Retinal pigment epithelial cell (primary cell): ENCODE results near the gene RTTN.
"Not testable (repeated sequence)": the region's sequence is repeated elsewhere in the genome, so short reads cannot be mapped to it uniquely, and the experiment has no call there.

Experiments used
- DNase-seq: peaks from one replicate; pipeline ENCODE4 v3.0.0-alpha.2; 2010; ENCODE audit warnings: low read depth
- H3K4me3 ChIP-seq: 2 replicates; pipeline ENCODE4 v1.5.1; 2011; ENCODE audit warnings: mild to moderate bottlenecking, low read length, control low read depth, moderate library complexity
- TF ChIP-seq, protein P1 (sequence below): conservative IDR thresholded peaks from 2 replicates; pipeline ENCODE4 v1.5.1; 2011; ENCODE audit warnings: low read depth, low read length, control low read depth, inconsistent platforms

The RTTN gene, protein sequence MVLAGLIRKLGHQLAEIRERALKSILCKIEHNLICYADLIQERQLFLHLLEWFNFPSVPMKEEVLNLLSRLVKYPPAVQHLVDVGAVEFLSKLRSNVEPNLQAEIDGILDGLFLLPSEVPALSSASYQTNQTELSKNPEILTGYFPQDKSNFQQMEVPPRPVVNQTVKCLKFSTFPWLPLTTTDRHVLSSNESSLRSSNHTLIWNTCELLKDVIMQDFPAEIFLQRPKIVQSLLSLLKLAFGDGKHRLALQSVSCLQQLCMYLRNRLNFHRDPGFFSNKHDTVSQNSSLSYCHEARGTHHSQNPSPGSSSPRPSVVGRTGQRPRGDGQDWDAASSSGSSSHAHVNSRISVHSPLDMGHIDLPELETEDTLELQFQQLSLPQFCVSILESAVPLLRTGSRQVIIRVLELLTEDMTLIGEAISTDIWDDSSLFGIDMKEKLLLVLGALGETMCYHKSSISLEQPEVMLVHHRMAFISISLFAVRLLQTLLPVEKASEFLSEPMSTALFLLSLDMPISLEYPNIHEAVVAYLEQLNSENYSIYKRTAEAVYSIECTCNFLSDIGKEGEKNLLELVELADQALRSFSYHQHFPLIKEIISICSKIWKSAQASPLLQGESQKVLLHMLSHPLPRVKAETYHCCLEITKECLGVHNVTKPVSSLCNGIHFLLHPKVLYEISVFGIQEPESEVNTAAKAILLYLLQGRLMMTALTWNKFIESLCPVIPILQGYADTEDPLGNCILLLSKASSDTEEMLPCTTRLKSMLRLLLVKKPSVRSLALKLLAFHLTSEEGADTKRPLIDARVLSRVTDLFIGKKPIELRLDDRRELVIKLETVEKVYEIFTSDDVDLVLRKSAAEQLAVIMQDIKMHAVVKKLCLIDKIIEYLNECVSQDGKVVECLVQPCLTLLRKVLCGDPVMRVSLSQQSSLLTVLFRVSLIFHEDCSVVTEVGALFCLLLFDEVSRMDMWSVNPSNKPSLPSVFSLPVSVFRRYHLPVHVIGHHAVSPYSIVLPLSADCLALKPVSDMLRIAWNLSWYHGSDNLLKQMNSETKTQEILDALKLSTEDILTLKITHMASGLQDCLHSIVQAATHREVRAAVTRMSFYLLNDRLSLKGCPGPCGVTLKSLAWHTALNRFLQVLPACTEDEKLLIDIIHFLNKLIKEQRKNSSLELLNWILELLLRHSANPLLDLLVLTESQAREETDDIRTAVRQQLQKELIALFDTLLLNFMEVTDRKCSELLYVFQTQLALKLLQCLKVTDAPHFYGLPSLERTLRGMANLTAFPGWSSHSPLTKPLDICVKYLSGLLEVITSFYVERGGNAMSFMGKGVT (N-terminal part only)

DNA sequence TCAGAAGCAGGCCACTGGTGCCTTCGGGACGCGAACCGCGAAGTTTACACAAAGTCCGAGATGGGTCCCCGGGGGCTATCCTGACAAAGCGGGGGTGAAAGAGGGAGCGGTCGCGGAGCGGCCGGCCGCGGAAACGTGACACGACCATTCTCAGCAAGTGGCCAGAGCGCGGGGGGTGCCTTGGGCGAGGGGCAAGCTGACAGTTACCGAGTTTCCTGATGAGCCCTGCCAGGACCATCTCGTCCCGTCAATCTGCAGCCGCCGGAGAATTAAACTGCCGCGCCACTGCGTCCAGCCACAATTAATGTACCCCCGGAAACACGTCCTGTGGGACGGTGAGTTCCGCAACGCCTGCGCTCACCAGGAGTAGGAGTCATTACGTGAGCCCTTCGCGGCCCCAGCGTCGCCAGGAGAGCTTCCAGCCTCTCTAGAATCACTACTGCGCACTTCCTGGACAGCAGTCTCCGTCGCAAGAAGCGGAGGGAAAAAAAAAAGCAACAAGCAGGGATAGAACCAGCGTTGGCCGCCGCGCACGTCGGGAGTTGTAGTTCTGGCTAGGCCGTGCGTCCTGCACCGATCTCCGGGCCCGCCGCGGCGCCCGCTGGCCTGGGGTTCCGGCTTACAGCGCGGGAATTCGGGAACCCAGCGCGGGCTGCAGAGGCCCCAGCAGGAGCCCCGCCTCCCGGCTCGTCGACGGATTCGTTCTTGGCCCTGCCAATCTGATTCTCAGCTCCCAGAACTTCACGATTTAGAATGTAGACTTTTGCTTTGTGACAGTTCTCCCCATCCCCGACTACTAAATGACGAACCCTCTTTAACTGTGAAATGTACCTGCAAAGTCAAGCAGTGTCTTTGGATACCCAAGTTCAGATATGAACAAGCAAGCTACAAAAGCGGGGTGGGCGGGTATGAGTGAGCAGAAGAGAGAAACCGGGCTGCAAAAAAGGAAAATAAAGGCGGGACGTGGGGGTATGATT, at the start of gene RTTN:
Gene RTTN (minus strand): TSS at position 267 of the 977 bp plus-strand sequence. CDS start 29 bp downstream, at position 238.
- TF ChIP-seq, protein P1, sequence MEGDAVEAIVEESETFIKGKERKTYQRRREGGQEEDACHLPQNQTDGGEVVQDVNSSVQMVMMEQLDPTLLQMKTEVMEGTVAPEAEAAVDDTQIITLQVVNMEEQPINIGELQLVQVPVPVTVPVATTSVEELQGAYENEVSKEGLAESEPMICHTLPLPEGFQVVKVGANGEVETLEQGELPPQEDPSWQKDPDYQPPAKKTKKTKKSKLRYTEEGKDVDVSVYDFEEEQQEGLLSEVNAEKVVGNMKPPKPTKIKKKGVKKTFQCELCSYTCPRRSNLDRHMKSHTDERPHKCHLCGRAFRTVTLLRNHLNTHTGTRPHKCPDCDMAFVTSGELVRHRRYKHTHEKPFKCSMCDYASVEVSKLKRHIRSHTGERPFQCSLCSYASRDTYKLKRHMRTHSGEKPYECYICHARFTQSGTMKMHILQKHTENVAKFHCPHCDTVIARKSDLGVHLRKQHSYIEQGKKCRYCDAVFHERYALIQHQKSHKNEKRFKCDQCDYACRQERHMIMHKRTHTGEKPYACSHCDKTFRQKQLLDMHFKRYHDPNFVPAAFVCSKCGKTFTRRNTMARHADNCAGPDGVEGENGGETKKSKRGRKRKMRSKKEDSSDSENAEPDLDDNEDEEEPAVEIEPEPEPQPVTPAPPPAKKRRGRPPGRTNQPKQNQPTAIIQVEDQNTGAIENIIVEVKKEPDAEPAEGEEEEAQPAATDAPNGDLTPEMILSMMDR, result no peak
- DNase-seq, result peak; percentile 87
- H3K4me3 ChIP-seq, result peak within 1 kb of the TSS; percentile 93

DNA sequence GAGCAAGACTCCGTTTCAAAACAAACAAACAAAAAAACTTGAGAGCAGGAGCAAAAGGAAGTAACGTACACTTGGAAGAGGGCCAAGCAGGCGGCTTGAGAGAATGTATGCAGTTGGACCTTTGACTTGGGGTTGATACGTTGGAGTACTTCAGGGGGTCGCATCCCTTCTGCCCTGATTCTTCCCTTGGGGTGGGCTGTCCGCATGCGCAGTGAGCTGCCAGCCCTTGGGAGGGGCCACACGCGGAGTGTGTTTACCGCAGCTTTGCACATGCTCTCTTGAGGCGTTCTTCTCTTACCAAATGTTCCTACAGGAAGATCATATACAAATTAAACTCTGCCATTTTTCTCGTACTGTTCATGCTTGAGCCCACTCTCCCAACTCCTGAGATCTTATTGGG, 45.3 kb upstream of the RTTN start:
- H3K4me3 ChIP-seq, result no peak overlapping the region
- DNase-seq, result no peak
- TF ChIP-seq, protein P1, result no peak

DNA sequence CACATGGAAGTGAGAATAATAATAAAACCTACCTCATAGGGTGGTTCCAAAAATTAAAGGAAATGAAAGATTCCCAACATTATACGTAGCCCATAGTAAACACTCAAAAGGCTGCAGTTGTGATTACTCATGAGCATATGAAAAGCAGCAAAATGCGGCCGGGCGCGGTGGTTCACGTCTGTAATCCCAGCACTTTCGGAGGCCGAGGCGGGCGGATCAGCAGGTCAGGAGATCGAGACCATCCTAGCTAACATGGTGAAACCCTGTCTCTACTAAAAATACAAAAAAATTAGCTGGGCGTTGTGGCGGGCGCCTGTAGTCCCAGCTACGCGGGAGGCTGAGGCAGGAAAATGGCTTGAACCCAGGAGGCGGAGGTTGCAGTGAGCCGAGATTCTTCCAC, 44.4 kb upstream of the RTTN start:
- not testable (repeated sequence) for H3K4me3 ChIP-seq, DNase-seq

DNA sequence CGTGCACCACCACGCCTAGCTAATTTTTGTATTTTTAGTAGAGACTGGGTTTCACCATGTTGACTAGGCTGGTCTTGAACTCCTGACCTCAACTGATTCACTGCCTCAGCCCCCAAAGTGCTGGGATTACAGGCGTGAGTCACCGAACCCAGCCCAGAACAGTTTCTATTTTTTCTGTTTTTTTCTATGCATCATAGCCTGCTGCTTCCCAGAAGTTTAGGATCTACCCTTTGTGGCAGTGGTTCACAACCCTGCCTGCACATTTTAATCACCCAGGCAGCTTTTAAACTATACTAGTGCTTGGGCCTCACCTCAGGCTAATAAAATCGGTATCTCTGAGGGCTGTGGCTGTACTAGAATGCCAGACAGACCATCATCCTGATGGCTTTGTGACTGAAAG, 43.6 kb upstream of the RTTN start:
- TF ChIP-seq, protein P1, result no peak

DNA sequence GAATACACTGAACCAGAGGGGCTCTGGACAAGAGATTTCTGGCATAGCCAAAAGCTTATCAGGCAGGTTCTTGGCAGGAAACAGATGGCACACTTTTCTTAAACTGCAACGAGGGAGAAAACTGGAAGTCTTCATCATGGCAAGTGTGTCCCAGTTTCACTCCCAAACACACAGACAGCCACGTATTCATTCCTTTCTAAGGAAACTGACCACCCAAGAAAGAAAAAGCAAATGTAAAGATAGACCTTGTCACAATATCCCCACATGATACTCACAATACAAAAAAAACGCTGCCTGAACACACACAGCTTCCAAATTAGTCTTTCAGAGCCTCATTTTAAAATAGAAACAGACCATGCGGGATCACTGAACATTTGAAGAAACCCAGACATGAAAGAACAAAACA, 40.6 kb upstream of the RTTN start:
- no peak overlapping the region for H3K4me3 ChIP-seq
- TF ChIP-seq, protein P1, result no peak
- DNase-seq, result no peak

More for the DNA sequence above, 43.6 kb upstream of the RTTN start:
- H3K4me3 ChIP-seq, result no peak overlapping the region
- DNase-seq, result no peak

DNA sequence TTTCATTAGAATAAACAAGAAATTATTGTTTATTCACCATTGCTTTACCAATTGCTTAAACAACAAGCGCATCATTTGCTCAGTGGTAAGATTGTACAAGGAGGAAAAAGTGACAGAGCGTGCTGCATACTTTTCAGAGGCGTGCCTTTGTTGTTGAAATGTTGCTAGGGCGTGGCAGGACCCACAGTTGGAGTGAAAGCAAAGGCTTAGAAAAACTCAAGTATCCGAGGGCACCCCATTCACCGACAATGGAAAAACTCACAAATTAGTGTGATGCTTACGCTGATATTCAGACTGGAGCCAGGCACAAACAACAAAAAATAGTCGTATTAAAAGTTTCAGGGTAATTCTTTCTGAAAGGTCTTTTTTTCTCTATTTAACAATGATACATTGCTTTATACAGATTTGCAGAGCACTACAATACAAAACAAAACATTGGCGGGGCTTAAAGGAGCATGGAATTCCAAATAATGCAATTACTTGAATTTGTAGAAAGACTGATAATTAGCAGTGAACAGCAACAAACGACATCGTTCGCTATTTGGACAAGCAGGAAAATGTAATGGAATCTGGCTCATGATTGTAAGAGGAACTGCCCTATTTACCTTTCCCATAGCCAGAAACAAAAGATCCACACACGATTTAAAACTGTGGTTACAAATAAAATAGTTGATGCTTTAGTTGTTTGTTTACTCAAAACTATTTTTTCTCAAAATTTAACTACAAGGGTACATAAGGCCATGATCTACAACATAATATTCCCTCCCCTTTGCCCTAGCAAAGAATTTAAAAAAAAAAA, 37.8 kb upstream of the RTTN start:
- no peak for DNase-seq

DNA sequence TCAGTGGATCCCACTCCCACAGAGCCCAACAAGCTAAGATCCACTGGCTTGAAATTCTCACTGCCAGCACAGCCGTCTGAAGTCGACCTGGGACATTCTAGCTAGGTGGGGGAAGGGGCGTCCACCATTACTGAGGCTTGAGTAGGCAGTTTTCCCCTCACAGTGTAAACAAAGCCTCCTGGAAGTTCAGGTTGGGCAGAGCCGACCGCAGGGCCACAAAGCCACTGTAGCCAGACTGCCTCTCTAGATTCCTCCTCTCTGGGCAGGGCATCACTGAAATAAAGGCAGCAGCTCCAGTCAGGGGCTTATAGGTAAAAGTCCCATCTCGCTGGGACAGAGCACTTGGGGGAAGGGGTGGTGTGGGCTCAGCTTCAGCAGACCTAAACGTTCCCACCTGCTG, 31.4 kb upstream of the RTTN start:
- not testable (repeated sequence) for DNase-seq, H3K4me3 ChIP-seq

More for the DNA sequence above, 37.8 kb upstream of the RTTN start:
- TF ChIP-seq, protein P1, result no peak
- H3K4me3 ChIP-seq, result no peak overlapping the region
